HG03439 (cell line): ENCODE measurements around the gene TNIK.
A peak's percentile ranks its signal among the peaks of the same experiment; 100 is the strongest.
"Not testable (repeated sequence)": the region's sequence is repeated elsewhere in the genome, so short reads cannot be mapped to it uniquely, and the experiment has no call there.

Experiments used
- ATAC-seq: cut with Tn5 transposase; IDR thresholded peaks from one replicate; pipeline ENCODE4 v1.9.1; 2021; ENCODE audit warnings: mild to moderate bottlenecking, moderate library complexity; ENCODE audit not compliant: unreplicated experiment

TNIK gene

GRCh38 chr3:171366738-171367137, 93.5 kb downstream of the TNIK start:
- not testable (repeated sequence) for ATAC-seq

DNA sequence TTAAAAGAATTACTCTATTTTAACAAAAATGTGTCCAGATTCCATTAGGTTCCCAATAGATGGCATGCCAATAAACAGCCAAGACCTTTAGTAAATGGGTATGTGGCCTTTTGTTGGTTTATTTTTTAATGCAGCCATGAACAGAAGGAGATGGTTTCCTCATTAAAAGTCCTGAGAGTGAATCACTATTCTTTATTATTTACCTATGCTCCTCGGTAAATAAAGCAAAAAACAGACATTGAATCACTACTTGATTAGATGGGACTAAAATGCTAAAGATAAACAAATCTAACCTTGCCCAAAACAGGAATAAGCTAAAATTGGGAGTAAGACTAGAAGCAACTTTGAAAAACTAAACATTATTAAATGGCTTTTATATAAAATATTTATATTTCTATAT, 94.2 kb downstream of the TNIK start:
- no peak for ATAC-seq

- no peak for ATAC-seq
Observed at GRCh38 chr3:171365489-171365888, 94.7 kb downstream of the TNIK start.

GRCh38 chr3:171364500-171364899, 95.7 kb downstream of the TNIK start:
- no peak for ATAC-seq

DNA sequence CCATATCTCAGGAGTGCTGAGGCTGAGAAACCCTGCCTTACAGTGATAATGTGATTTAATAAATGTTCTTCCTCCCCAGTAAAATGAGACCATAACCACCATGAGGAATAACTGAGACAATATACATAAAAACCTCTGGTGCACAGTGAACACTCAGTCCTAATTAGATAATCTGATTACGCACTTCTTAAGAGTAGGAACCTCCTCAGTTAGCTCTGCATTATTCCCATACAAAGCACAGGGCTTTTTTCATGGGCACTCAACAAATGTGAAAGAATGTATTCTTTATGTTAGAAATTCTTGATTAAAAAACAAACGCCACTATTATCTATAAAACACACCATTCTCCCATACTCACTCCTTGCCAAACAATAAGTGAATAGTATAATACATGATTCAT, 97.0 kb downstream of the TNIK start:
- no peak for ATAC-seq

DNA sequence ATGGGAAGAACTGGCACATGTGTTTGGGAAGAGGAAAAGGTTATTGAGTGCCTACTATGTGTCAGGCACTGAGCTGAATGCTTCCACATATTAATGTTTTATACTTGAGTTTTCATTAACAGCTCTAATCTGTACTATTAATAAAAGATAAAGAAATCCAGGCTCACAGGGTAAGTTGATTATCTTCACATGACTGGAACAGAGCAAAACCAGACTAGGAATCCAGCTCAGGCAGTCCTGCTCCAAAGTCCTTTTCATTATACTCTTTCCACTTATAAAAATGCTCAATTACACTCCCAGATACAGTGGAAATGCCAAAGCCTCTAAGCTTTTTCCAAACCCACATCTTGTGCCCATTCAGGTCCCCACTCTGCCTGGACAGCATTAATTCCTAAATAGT, 97.6 kb downstream of the TNIK start:
- no peak for ATAC-seq

- ATAC-seq: no peak
Observed at GRCh38 chr3:171358881-171359198, 101.4 kb downstream of the TNIK start.

- ATAC-seq: no peak
Observed at GRCh38 chr3:171358181-171358880, 101.9 kb downstream of the TNIK start.

- ATAC-seq: no peak
Observed at GRCh38 chr3:171357721-171358120, 102.5 kb downstream of the TNIK start.

DNA sequence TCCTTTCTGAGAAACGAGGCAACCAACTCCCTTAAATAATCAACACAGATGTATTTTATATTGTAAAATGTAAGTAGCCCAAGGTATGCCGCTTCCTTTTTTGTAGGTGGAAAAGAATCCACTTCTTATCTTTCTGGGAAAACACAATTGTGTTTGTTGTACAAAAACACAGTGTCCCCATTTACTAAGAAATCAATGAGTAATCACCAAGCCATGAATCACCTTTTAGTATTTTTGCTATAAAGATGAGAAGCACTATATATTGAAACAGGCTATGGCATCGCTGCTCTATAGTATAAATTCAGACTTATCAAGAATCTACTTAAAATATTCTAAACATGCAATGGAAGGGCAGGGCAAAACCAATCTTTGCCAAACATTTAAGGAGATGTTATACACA, 104.0 kb downstream of the TNIK start:
- no peak for ATAC-seq

- no peak for ATAC-seq
Observed at GRCh38 chr3:171354706-171355582, 105.3 kb downstream of the TNIK start.

DNA sequence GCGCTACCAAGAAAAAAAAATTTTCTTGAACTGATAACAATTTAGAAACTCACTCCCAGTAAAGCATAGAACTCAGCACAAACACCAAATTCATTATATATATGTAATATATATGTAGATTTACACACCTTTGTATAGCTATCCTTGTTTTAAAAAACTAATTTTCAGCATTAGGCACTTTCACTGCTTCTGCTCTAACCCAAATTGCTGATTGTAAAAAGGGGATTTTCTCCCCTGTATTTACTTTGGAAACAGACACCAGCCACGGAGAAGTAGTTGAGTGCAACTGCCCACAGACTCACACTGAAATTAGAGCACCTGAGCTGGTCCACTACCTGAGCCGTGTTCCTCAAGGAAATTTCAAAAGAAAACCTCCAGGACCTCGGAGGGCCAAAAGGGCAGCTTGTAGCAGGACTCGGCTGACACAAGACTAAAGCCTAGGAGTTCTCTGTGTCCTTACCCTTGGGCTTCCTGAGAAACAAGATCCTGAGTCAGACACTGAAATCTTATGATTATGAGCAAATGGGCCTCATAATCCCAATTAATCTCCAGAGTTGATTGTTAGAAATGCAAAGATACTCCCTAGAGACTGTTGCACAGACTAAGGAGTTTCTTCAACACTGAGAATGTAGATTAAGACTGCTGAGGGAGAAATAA, 106.0 kb downstream of the TNIK start:
- no peak for ATAC-seq

GRCh38 chr3:171353423-171353822, 106.8 kb downstream of the TNIK start:
- ATAC-seq: no peak

DNA sequence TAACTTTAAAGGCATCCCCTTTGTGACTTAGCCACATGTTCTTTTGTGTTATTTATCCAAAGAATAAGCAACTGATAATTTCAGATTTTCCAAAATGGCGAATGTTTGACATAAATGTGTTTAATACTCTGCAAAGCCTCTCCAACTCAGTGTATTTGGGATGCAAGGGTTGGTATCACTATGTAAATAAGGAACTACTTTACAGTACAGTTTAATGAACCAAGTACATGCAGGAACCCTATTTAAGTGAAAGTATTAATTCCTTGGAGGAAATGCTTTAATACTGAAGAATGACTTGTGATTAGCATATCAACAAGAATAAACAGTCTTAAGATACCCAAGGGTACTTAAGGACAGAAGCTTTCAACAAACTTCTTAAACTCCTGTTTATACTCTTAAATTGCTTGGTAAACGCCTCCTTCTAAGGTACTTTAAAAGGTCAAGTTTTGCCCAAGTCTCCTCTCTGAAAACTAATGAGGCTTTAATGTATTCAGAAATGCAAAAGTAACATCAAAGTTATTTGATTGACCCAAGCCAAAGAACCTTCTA, 107.7 kb downstream of the TNIK start:
- no peak for ATAC-seq

DNA sequence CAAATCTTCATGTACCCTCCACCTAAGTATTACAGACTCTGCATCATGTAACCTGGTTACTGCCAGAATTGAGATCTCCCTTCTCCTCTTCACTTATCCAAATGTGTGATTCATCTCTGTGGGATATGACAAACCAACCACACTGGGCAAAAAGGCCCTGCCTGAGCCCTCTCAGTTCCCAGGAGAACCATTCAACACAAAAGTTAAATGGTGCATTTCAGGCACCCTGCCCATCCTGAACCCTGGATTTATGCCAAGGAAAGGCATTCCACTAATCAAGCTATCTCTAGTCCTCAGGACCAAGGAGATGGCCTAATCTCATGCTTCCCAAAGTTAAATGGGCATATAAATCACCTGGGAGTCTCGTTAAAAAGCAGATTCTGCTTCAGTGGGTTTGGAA, 108.5 kb downstream of the TNIK start:
- no peak for ATAC-seq

GRCh38 chr3:171350364-171350763, 109.8 kb downstream of the TNIK start:
- no peak for ATAC-seq

- ATAC-seq: no peak
Observed at GRCh38 chr3:171349392-171349791, 110.8 kb downstream of the TNIK start.

GRCh38 chr3:171348121-171348520, 112.1 kb downstream of the TNIK start:
- ATAC-seq: peak; percentile 25

DNA sequence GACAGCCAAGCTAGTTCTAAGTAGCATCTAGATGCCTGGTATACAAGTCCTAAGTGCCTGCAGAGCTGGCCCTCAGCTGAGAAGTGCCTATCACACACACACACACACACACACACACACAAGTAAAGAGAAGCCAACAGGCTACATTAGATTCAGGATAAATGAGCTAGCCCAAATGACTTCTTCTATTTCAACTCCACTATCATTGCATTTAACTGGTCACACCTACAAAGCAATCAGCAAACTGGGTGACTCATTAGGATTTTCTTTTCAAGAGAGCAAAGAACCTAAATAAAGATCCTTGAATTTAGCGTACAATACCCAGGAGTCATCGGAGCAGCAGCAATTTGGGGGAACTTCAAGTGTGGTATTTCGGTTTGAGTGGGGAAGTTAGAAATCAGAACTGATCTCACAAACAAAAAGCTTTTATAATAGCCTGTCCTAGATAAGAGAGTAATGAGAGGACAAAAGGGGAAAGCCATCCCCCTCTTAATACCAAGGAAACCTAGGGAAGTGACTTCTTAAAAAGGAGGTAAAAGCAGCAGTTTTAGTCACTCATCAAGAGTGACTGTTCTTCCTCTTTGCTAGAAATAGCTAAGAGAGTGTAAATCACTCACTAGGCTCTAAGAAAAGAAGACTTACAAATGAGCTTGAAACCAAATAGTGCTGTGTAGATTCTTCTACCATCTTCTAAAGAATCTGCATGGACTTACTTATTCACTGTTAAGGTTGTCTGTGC, 112.7 kb downstream of the TNIK start:
- peak; percentile 70 for ATAC-seq

GRCh38 chr3:171346582-171347300, 113.5 kb downstream of the TNIK start:
- ATAC-seq: no peak
